ENCODE measurements around the gene APLF.
"Not testable (repeated sequence)": the region's sequence is repeated elsewhere in the genome, so short reads cannot be mapped to it uniquely, and the experiment has no call there.

The APLF gene

GRCh38 chr2:68441994-68442322 lies 25.4 kb upstream of the APLF start:
- no peak for DNase-seq

GRCh38 chr2:68446425-68446824 lies 21.0 kb upstream of the APLF start:
- not testable (repeated sequence) for DNase-seq

- DNase-seq, result no peak
Measured at GRCh38 chr2:68447118-68447517, 20.3 kb upstream of the APLF start.

- no peak for DNase-seq
Measured at GRCh38 chr2:68448671-68449653, 18.4 kb upstream of the APLF start.

GRCh38 chr2:68452158-68452900 lies 15.1 kb upstream of the APLF start:
- no peak for DNase-seq

GRCh38 chr2:68453761-68454360 lies 13.5 kb upstream of the APLF start:
- no peak for DNase-seq

GRCh38 chr2:68454719-68455118 lies 12.7 kb upstream of the APLF start:
- no peak for DNase-seq

- no peak for DNase-seq
Measured at GRCh38 chr2:68456198-68456597, 11.2 kb upstream of the APLF start.

- DNase-seq, result no peak
Measured at GRCh38 chr2:68458981-68459380, 8.4 kb upstream of the APLF start.

GRCh38 chr2:68463287-68463877 lies 4.0 kb upstream of the APLF start:
- peak; percentile 41 to 90 for DNase-seq

- no peak for DNase-seq
Measured at GRCh38 chr2:68464651-68465050, 2.7 kb upstream of the APLF start.

GRCh38 chr2:68465081-68465916 lies 2.1 kb upstream of the APLF start:
- DNase-seq, result peak in 1 of 2 donors; percentile 32

GRCh38 chr2:68466361-68466777 lies 1.0 kb upstream of the APLF start:
- DNase-seq, result peak; percentile 23 to 39

GRCh38 chr2:68466778-68467076 lies 658 bp upstream of the APLF start:
- DNase-seq, result no peak

GRCh38 chr2:68468801-68469200 lies 1.4 kb downstream of the APLF start:
- DNase-seq, result no peak

GRCh38 chr2:68469935-68470334 lies 2.5 kb downstream of the APLF start:
- DNase-seq, result peak; percentile 25 to 57

- DNase-seq, result no peak
Measured at GRCh38 chr2:68471385-68471784, 4.0 kb downstream of the APLF start.

- DNase-seq, result no peak
Measured at GRCh38 chr2:68472796-68473414, 5.5 kb downstream of the APLF start.

- no peak for DNase-seq
Measured at GRCh38 chr2:68475110-68475509, 7.7 kb downstream of the APLF start.

GRCh38 chr2:68475576-68475975 lies 8.2 kb downstream of the APLF start:
- no peak for DNase-seq

- no peak for DNase-seq
Measured at GRCh38 chr2:68476454-68476853, 9.1 kb downstream of the APLF start.

GRCh38 chr2:68478688-68479087 lies 11.3 kb downstream of the APLF start:
- DNase-seq, result no peak

Measured in inflammatory macrophage treated with lipopolysaccharide for 1 hour (primary cell).